ENCODE data around the gene PCDHA8.
A peak's percentile ranks its signal among the peaks of the same experiment; 100 is the strongest.
"Not testable (repeated sequence)": the region's sequence is repeated elsewhere in the genome, so short reads cannot be mapped to it uniquely, and the experiment has no call there.

Gene PCDHA8

GRCh38 chr5:140829511-140830501, 11.2 kb upstream of the PCDHA8 start:
- not testable (repeated sequence) for DNase-seq (ENCODE audit: low spot score)

DNA sequence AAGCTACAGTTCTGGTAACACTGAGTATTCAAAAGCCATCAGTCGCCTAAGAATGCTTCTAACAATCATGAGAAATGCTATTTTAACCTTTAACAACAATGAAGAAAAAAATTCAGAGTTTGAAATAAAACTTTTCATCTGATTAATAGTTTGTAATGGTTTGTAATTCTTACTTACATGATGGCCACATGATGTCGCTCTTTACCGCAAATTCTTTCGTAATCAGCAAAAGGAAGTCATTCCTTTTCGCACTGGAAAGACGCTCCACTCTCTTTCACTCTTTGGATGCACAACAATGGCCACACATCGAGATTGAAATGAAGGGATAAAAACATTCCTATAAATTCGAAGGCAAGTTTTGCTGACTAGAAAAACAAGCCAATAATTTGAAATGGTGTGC, 7.0 kb upstream of the PCDHA8 start, which contains the start of gene PCDHA7:
PCDHA7 (plus strand) TSS at position 277 of the 400 bp plus-strand sequence; CDS start at position 392, 115 bp downstream.
- DNase-seq (ENCODE audit: low spot score): no peak

DNA sequence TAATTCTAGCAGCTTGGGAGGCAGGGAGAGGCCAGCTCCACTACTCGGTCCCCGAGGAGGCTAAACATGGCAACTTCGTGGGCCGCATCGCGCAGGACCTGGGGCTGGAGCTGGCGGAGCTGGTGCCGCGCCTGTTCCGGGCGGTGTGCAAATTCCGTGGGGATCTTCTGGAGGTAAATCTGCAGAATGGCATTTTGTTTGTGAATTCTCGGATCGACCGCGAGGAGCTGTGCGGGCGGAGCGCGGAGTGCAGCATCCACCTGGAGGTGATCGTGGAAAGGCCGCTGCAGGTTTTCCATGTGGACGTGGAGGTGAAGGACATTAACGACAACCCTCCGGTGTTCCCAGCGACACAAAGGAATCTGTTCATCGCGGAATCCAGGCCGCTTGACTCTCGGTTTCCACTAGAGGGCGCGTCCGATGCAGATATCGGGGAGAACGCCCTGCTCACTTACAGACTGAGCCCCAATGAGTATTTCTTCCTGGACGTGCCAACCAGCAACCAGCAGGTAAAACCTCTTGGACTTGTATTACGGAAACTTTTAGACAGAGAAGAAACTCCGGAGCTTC, 6.5 kb upstream of the PCDHA8 start:
- DNase-seq (ENCODE audit: low spot score): not testable (repeated sequence)

GRCh38 chr5:140835622-140836510, 5.1 kb upstream of the PCDHA8 start:
- no peak for DNase-seq (ENCODE audit: low spot score)

DNA sequence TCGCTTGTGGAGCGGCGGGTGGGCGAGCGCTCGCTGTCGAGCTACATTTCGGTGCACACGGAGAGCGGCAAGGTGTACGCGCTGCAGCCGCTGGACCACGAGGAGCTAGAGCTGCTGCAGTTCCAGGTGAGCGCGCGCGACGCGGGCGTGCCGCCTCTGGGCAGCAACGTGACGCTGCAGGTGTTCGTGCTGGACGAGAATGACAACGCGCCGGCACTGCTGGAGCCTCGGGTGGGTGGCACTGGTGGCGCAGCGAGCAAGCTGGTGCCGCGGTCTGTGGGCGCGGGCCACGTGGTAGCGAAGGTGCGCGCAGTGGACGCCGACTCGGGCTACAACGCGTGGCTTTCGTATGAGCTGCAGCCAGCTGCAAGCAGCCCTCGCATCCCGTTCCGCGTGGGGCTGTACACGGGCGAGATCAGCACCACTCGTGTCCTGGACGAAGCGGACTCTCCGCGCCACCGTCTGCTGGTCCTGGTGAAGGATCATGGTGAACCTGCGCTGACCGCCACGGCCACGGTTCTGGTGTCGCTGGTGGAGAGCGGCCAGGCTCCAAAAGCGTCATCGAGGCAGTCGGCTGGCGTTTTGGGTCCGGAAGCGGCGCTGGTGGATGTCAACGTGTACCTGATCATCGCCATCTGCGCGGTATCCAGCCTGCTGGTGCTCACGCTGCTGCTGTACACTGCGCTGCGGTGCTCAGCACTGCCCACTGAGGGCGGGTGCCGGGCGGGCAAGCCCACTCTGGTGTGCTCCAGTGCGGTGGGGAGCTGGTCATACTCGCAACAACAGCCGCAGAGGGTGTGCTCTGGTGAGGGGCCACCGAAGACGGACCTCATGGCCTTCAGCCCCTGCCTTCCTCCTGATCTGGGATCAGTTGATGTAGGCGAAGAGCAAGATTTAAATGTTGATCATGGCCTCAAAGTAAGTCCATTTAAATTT, 2.1 kb downstream of the PCDHA8 start:
- DNase-seq (ENCODE audit: low spot score): no peak

GRCh38 chr5:140848139-140849102, 7.4 kb downstream of the PCDHA8 start, which contains the start of gene PCDHA9:
TSS of gene PCDHA9 (plus strand) at chr5:140848382. CDS start at chr5:140848496, 114 bp downstream.
- DNase-seq (ENCODE audit: low spot score): not testable (repeated sequence)

- DNase-seq (ENCODE audit: low spot score): not testable (repeated sequence)
These were observed 9.0 kb downstream of the PCDHA8 start for GRCh38 chr5:140849831-140850634.

DNA sequence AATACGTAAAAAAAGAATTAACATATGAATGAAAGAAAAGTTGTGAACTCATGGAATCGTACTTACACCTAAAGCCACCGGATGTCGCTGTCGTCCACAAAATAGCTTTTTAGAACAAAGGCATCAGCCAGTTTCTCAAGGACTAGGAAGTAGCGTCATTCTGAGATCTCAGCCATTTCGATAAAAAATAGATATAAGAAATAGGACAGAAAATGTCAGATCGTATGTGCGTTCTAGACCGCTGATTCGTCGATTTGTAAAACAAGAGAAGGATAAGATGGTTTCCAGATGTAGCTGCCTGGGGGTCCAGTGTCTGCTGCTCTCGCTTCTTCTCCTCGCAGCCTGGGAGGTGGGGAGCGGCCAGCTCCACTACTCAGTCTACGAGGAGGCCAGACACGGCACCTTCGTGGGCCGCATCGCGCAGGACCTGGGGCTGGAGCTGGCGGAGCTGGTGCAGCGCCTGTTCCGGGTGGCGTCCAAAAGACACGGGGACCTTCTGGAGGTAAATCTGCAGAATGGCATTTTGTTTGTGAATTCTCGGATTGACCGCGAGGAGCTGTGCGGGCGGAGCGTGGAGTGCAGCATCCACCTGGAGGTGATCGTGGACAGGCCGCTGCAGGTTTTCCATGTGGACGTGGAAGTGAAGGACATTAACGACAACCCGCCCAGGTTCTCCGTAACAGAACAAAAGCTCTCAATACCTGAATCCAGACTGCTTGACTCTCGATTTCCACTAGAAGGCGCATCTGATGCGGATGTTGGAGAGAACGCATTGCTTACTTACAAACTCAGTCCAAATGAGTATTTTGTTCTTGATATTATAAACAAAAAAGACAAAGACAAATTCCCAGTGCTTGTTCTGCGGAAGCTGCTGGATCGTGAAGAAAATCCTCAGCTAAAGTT, 15.0 kb downstream of the PCDHA8 start, which contains the start of gene PCDHA10:
PCDHA10 (plus strand) TSS at position 126 of the 903 bp plus-strand sequence; CDS start at position 278, 152 bp downstream.
- DNase-seq (ENCODE audit: low spot score): peak; percentile 36

GRCh38 chr5:140857177-140857986, 16.4 kb downstream of the PCDHA8 start:
- no peak for DNase-seq (ENCODE audit: low spot score)

GRCh38 chr5:140857987-140858240, 16.9 kb downstream of the PCDHA8 start:
- no peak for DNase-seq (ENCODE audit: low spot score)

GRCh38 chr5:140862441-140863295, 21.7 kb downstream of the PCDHA8 start:
- DNase-seq (ENCODE audit: low spot score): no peak

- DNase-seq (ENCODE audit: low spot score): peak; percentile 83
These were observed 28.0 kb downstream of the PCDHA8 start, which contains the start of gene PCDHA11 for GRCh38 chr5:140868721-140869554. TSS of gene PCDHA11 (plus strand) at chr5:140868957. CDS start at chr5:140869104, 147 bp downstream.

DNA sequence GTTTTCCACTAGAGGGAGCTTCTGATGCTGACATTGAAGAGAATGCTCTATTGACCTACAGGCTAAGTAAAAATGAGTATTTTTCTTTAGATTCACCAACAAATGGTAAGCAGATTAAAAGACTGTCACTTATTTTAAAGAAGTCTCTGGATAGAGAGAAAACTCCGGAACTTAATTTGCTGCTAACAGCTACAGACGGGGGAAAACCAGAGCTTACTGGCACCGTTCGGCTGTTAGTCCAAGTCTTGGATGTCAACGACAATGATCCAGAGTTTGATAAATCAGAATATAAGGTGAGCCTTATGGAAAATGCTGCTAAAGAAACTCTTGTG, 28.5 kb downstream of the PCDHA8 start:
- DNase-seq (ENCODE audit: low spot score): no peak

- DNase-seq (ENCODE audit: low spot score): no peak
These were observed 29.5 kb downstream of the PCDHA8 start for GRCh38 chr5:140870221-140871201.

All from HuH-7 (cell line).